HepG2 (cell line): ENCODE data around the gene PTMA. TPM values are rescaled to one million over a fixed set of nuclear protein-coding genes. Genes with fewer than 3 reads are reported as not detected.

Experiments
- ATAC-seq: fragments of 200-7000 bp; cut with Tn5 transposase; 3 replicates; pipeline ENCODE4 v1.9.1; 2020; ENCODE audit warnings: mild to moderate bottlenecking, moderate library complexity
- BruUV-seq: library from RNA; stranded (reverse); fragments of 400-500 nt; replicated peaks from 2 replicates; lab custom pipeline; 2021; lab: Mats Ljungman, UMichigan
- CTCF ChIA-PET: fragments of 300-600 bp; formaldehyde crosslinking; extraction: SDS; loops from one replicate; lab custom pipeline; 2021; ENCODE audit warnings: low total read pairs, inconsistent platforms, low intra/inter-chr PET ratio; lab: Yijun Ruan, JAX
- POLR2A ChIA-PET: fragments of 350-600 bp; sonication (Branson Sonifier 250); formaldehyde crosslinking; loops from one replicate; lab custom pipeline; 2020; ENCODE audit warnings: antibody characterized with exemption, inconsistent platforms; lab: Yijun Ruan, JAX
- DNase-seq: peaks from one replicate; pipeline ENCODE4 v3.0.0-alpha.2; 2015; ENCODE audit warnings: low spot score
- FAIRE-seq: peaks from 3 replicates; lab custom pipeline; 2011; peaks lifted over from hg19 to GRCh38; lab: Jason Lieb, UNC
- H2AFZ ChIP-seq: one replicate; pipeline ENCODE4 v1.6.1; 2011; ENCODE audit warnings: low read length, inconsistent platforms
- H3K27ac ChIP-seq: fragments of 300-600 bp; 3 replicates; pipeline ENCODE4 v1.8.0; 2011; ENCODE audit warnings: mixed run types, mild to moderate bottlenecking, mixed read lengths, low read length, inconsistent platforms; ENCODE audit not compliant: insufficient read depth; ENCODE audit errors: extremely low read length
- H3K27me3 ChIP-seq, 2 experiments: fragments of 200-600 bp in 1 of 2; 2 replicates in 1 of 2; 3 replicates in 1 of 2; pipeline versions ENCODE4 v1.6.0 to v1.8.0; 2011; ENCODE audit warnings: low read length in 2 of 2, mild to moderate bottlenecking in 2 of 2, moderate library complexity in 2 of 2, inconsistent platforms in 1 of 2; ENCODE audit not compliant: insufficient read depth in 2 of 2, control insufficient read depth in 1 of 2
- H3K36me3 ChIP-seq, 2 experiments: fragments of 200-600 bp in 1 of 2; replicated peaks in 1 of 2; 2 replicates in 1 of 2; 3 replicates in 1 of 2; pipeline versions ENCODE4 v1.5.1 to v1.8.0; 2011; ENCODE audit warnings: low read length in 2 of 2, inconsistent platforms in 1 of 2; ENCODE audit not compliant: insufficient read depth in 2 of 2, control insufficient read depth in 1 of 2
- H3K4me1 ChIP-seq: 2 replicates; pipeline ENCODE4 v1.5.1; 2012; ENCODE audit warnings: low read length, inconsistent platforms; ENCODE audit not compliant: insufficient read depth
- H3K4me2 ChIP-seq: 2 replicates; pipeline ENCODE4 v1.6.0; 2011; ENCODE audit warnings: low read depth, low read length, inconsistent platforms
- H3K4me3 ChIP-seq, 3 experiments: fragments of 200-600 bp in 1 of 3; sonication (generic), shearing (Covaris generic) in 1 of 3; replicated peaks in 1 of 3; 2 replicates each; pipeline ENCODE4 v1.5.1; 2011 to 2016; ENCODE audit warnings: low read length in 3 of 3, inconsistent platforms in 2 of 3, low read depth in 2 of 3, mild to moderate bottlenecking in 2 of 3, control low read depth in 1 of 3, mixed read lengths in 1 of 3; ENCODE audit not compliant: insufficient read depth in 1 of 3
- H3K79me2 ChIP-seq: one replicate; pipeline ENCODE4 v1.6.1; 2011; ENCODE audit warnings: low read length, inconsistent platforms; ENCODE audit not compliant: insufficient read depth
- H3K9ac ChIP-seq: 2 replicates; pipeline ENCODE4 v1.6.0; 2011; ENCODE audit warnings: mild to moderate bottlenecking, low read depth, low read length, inconsistent platforms; ENCODE audit not compliant: insufficient read depth
- H3K9me3 ChIP-seq: 2 replicates; pipeline ENCODE4 v1.5.1; 2012; ENCODE audit warnings: mild to moderate bottlenecking, low read length
- H4K20me1 ChIP-seq: 2 replicates; pipeline ENCODE4 v1.6.0; 2011; ENCODE audit warnings: inconsistent platforms, mild to moderate bottlenecking, low read length, moderate library complexity; ENCODE audit not compliant: insufficient read depth
- ADNP ChIP-seq: sonication (generic); formaldehyde crosslinking; IDR thresholded peaks from 2 replicates; pipeline ENCODE4 v1.4.0; 2020; ENCODE audit warnings: missing genetic modification reagents
- ARNT2 ChIP-seq: sonication (generic); formaldehyde crosslinking; IDR thresholded peaks from 2 replicates; pipeline ENCODE4 v1.8.0; 2022; ENCODE audit warnings: mild to moderate bottlenecking, low read depth, missing genetic modification reagents, moderate library complexity
- BHLHE40 ChIP-seq: IDR thresholded peaks from 2 replicates; pipeline ENCODE4 v1.6.1; 2011; ENCODE audit warnings: low read length, improper control_type of control experiment
- BORCS8-MEF2B ChIP-seq: sonication (generic); formaldehyde crosslinking; IDR thresholded peaks from 2 replicates; pipeline ENCODE4 v1.8.0; 2022; ENCODE audit warnings: mild to moderate bottlenecking, missing genetic modification reagents
- HDAC1 ChIP-seq: sonication (generic); formaldehyde crosslinking; IDR thresholded peaks from 2 replicates; pipeline ENCODE4 v1.5.1; 2020; ENCODE audit warnings: mild to moderate bottlenecking, missing genetic modification reagents
- KAT8 ChIP-seq: IDR thresholded peaks from 2 replicates; pipeline ENCODE4 v1.6.1; 2016; ENCODE audit warnings: missing genetic modification reagents, missing compliant biosample characterization
- LCORL ChIP-seq, 2 experiments: fragments of 450-650 bp in 1 of 2; sonication (generic) in 1 of 2; formaldehyde crosslinking in 1 of 2; IDR thresholded peaks; 2 replicates each; pipeline versions ENCODE4 v1.5.0 to v1.6.1; 2017 to 2020; ENCODE audit warnings: antibody characterized with exemption in 1 of 2, missing genetic modification reagents in 1 of 2
- ZNF768 ChIP-seq: sonication (generic); formaldehyde crosslinking; IDR thresholded peaks from 2 replicates; pipeline ENCODE4 v1.4.0; 2020; ENCODE audit warnings: missing genetic modification reagents
- WGBS: methylation state at CpG from one replicate; pipeline ENCODE4 v1.1.6; 2017; ENCODE audit warnings: low lambda C conversion rate; 5-methylcytosine and 5-hydroxymethylcytosine counted together
- in situ Hi-C: cut with HindIII; loops from 2 replicates; pipeline ENCODE4 v1.10.0; 2017; ENCODE audit warnings: low pct_unique_long_range_greater_than_20kb; ENCODE audit not compliant: extremely low pct_ligation_motif_present
- intact Hi-C: fragments of 100-400 bp; cut with micrococcal nuclease; formaldehyde crosslinking; loops from one replicate; pipeline ENCODE4 v1.10.0; 2022; ENCODE audit not compliant: unreplicated experiment
- polyA plus RNA-seq, 8 experiments: library from polyadenylated mRNA; depleted of rRNA in 3 of 8; stranded (reverse) in 7 of 8; unstranded in 1 of 8; fragments of >200 nt; fragmentation: Illumina TruSeq in 4 of 8; extraction: Trizol in 4 of 8; gene quantifications; 2 replicates each; pipeline versions ENCODE4 v1.2.1 to v1.2.3, GENCODE V29; 2011 to 2016; ENCODE audit warnings: low read depth in 4 of 8, missing spikeins in 1 of 8, mixed read lengths in 1 of 8; ENCODE audit not compliant: insufficient read depth in 1 of 8
- total RNA-seq, 5 experiments: library from RNA; depleted of rRNA; stranded (reverse); fragments of >200 nt; fragmentation: Illumina TruSeq; extraction: Trizol; gene quantifications; 2 replicates each; pipeline ENCODE4 v1.2.3, GENCODE V29; 2016; ENCODE audit warnings: low read depth in 1 of 5
- TF ChIP-seq, protein P1 (sequence below): sonication (generic); formaldehyde crosslinking; IDR thresholded peaks from 2 replicates; pipeline ENCODE4 v1.4.0; 2020; ENCODE audit warnings: missing genetic modification reagents
- TF ChIP-seq, protein P2 (sequence below): sonication (generic); IDR thresholded peaks from 2 replicates; pipeline ENCODE4 v1.6.1; 2016; ENCODE audit warnings: low read depth, borderline replicate concordance
- TF ChIP-seq, protein P3 (sequence below): sonication (generic); formaldehyde crosslinking; IDR thresholded peaks from 2 replicates; pipeline ENCODE4 v1.8.0; 2022; ENCODE audit warnings: missing genetic modification reagents, mild to moderate bottlenecking, borderline replicate concordance
- TF ChIP-seq, protein P4 (sequence below): sonication (generic); formaldehyde crosslinking; IDR thresholded peaks from 2 replicates; pipeline ENCODE4 v1.4.0; 2020; ENCODE audit warnings: mild to moderate bottlenecking, missing genetic modification reagents

Gene PTMA
- total and polyA plus RNA-seq, 2 of the 13 experiments (the other 11 are each of a cell fraction or from before 2014, with no cell fraction given) = 190 to 1,086 TPM

DNA sequence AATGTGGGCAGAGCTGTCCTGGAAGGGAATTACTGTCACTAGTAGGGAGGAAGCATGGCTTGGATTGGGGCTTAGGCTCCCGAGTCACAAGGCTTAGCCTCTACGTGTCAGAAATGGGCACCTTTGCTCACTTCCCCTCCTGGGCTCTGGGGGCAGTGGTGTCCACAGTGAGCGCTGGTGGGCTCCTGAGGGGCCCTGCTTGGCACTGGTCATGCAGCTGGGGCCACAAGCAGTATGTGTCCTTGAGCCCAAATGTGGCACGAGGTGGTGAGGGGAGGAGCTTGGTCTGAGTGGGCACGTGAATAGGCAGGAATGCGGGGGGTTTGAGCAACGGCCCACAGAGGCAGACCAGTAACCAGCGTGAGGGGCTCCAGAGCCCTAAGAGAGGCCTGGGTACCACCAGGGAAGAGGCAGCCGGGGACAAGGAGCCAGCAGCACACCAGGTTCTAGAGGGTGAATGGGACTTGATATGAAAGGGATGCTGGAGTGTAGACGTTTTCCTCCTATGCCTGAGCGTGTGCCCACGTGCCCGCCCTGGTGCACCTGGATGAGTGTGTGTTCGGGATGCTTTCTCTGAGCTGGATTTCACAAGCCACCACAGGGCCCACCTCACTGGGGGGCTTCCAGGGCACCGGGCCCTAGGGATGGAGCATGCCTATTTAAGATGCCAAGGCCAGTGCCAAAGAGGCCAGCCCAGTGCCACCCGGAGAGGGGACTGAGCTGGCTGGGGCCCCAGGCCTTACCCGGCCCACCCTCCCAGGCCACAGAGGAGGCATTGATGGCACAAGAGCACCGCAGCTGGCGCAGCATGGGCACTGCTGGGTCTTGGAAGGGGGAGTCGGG is 22.8 kb upstream of the PTMA start:
- Histone ChIP-seq H4K20me1 (no peaks in the 10 kb centered on the region), H3K4me1 (peaks cover 65% of the 10 kb centered on the region), H3K4me3 (peak overlapping the region in 2 of 3 experiments; percentile 37 to 54; a peak in 4 of 6 replicates), H2AFZ (no peak overlapping the region), H3K27ac (no peak overlapping the region), H3K4me2 (peak overlapping the region; percentile 68), H3K36me3 (no peaks in the 10 kb centered on the region), H3K9ac (peak overlapping the region; percentile 31), H3K27me3 (peaks cover 4 to 25% of the 10 kb centered on the region in 2 experiments; a peak in 3 of 5 replicates), H3K79me2 (no peaks in the 10 kb centered on the region), H3K9me3 (no peaks in the 10 kb centered on the region)
- no TSS peak for BruUV-seq
- intact Hi-C loops (loop anchor here (2.0 kb wide), 1 partner anchor 29 kb away; no protein-coding TSS in a partner anchor), in situ Hi-C loops (no loop called here)
- DNase-seq (peak; percentile 61), ATAC-seq (peak; percentile 18), FAIRE-seq (peak; percentile 39)
- 27% methylated on average over 14 of the region's 20 CpGs for WGBS
- POLR2A ChIA-PET = interaction anchor here (1.0 to 5.9 kb wide), 9 partner anchors 10 to 222 kb away, joined by 4 to 52 read pairs (median 6); partner anchors contain the start of genes NCL and PTMA
- CTCF ChIA-PET = interaction anchor here (4.1 kb wide), 1 partner anchor 29 kb away, joined by 59 read pairs; no protein-coding TSS in a partner anchor
- no peak for TF ChIP-seq LCORL (IDR thresholded peaks at IDR 0.05)
- TF ChIP-seq LCORL (CRISPR knock-in tag; IDR thresholded peaks at IDR 0.05) = peak; percentile 67; the same call in 1 of the 2 replicates
- TF ChIP-seq ARNT2 = 0 out of 2 replicates have a peak, but pooled peaks have one; percentile 28
- TF ChIP-seq HDAC1 (CRISPR knock-in tag) = peak; percentile 34; the same call in 1 of the 2 replicates
- TF ChIP-seq, protein P1, sequence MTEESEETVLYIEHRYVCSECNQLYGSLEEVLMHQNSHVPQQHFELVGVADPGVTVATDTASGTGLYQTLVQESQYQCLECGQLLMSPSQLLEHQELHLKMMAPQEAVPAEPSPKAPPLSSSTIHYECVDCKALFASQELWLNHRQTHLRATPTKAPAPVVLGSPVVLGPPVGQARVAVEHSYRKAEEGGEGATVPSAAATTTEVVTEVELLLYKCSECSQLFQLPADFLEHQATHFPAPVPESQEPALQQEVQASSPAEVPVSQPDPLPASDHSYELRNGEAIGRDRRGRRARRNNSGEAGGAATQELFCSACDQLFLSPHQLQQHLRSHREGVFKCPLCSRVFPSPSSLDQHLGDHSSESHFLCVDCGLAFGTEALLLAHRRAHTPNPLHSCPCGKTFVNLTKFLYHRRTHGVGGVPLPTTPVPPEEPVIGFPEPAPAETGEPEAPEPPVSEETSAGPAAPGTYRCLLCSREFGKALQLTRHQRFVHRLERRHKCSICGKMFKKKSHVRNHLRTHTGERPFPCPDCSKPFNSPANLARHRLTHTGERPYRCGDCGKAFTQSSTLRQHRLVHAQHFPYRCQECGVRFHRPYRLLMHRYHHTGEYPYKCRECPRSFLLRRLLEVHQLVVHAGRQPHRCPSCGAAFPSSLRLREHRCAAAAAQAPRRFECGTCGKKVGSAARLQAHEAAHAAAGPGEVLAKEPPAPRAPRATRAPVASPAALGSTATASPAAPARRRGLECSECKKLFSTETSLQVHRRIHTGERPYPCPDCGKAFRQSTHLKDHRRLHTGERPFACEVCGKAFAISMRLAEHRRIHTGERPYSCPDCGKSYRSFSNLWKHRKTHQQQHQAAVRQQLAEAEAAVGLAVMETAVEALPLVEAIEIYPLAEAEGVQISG (CRISPR knock-in tag) = peak; percentile 98
- peak; percentile 52; the same call in 1 of the 2 replicates for TF ChIP-seq KAT8 (CRISPR knock-in tag)
- TF ChIP-seq, protein P2, sequence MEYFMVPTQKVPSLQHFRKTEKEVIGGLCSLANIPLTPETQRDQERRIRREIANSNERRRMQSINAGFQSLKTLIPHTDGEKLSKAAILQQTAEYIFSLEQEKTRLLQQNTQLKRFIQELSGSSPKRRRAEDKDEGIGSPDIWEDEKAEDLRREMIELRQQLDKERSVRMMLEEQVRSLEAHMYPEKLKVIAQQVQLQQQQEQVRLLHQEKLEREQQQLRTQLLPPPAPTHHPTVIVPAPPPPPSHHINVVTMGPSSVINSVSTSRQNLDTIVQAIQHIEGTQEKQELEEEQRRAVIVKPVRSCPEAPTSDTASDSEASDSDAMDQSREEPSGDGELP = peak; percentile 49; the same call in 1 of the 2 replicates
- TF ChIP-seq ADNP (CRISPR knock-in tag) = no peak
- TF ChIP-seq, protein P3, sequence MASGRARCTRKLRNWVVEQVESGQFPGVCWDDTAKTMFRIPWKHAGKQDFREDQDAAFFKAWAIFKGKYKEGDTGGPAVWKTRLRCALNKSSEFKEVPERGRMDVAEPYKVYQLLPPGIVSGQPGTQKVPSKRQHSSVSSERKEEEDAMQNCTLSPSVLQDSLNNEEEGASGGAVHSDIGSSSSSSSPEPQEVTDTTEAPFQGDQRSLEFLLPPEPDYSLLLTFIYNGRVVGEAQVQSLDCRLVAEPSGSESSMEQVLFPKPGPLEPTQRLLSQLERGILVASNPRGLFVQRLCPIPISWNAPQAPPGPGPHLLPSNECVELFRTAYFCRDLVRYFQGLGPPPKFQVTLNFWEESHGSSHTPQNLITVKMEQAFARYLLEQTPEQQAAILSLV = peak; percentile 54; the same call in 1 of the 2 replicates
- TF ChIP-seq BHLHE40 = peak; percentile 65
- TF ChIP-seq, protein P4, sequence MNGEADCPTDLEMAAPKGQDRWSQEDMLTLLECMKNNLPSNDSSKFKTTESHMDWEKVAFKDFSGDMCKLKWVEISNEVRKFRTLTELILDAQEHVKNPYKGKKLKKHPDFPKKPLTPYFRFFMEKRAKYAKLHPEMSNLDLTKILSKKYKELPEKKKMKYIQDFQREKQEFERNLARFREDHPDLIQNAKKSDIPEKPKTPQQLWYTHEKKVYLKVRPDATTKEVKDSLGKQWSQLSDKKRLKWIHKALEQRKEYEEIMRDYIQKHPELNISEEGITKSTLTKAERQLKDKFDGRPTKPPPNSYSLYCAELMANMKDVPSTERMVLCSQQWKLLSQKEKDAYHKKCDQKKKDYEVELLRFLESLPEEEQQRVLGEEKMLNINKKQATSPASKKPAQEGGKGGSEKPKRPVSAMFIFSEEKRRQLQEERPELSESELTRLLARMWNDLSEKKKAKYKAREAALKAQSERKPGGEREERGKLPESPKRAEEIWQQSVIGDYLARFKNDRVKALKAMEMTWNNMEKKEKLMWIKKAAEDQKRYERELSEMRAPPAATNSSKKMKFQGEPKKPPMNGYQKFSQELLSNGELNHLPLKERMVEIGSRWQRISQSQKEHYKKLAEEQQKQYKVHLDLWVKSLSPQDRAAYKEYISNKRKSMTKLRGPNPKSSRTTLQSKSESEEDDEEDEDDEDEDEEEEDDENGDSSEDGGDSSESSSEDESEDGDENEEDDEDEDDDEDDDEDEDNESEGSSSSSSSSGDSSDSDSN (CRISPR knock-in tag) = 0 out of 2 replicates have a peak, but pooled peaks have one; percentile 36
- TF ChIP-seq BORCS8-MEF2B (CRISPR knock-in tag) = 0 out of 2 replicates have a peak, but pooled peaks have one; percentile 16
- TF ChIP-seq ZNF768 = peak; percentile 24; the same call in 1 of the 2 replicates
